WI38 (cell line): Measurements from ENCODE around the gene TP63.

Experiments
- H3K4me3 ChIP-seq: 2 replicates; pipeline ENCODE4 v1.5.1; 2011; ENCODE audit warnings: low read depth, mild to moderate bottlenecking, control low read depth, low read length
- TF ChIP-seq, protein P1 (sequence below): IDR thresholded peaks from 2 replicates; pipeline ENCODE4 v1.5.1; 2012; ENCODE audit warnings: low read depth, mild to moderate bottlenecking, control low read depth, low read length

TP63 gene

DNA sequence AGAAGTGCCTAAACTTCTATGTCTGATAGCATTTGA, at the start of gene TP63:
TSS of gene TP63 (plus strand) at position 17 of the 36 bp plus-strand sequence. CDS start 127 bp downstream, outside the sequence.
- TF ChIP-seq, protein P1, sequence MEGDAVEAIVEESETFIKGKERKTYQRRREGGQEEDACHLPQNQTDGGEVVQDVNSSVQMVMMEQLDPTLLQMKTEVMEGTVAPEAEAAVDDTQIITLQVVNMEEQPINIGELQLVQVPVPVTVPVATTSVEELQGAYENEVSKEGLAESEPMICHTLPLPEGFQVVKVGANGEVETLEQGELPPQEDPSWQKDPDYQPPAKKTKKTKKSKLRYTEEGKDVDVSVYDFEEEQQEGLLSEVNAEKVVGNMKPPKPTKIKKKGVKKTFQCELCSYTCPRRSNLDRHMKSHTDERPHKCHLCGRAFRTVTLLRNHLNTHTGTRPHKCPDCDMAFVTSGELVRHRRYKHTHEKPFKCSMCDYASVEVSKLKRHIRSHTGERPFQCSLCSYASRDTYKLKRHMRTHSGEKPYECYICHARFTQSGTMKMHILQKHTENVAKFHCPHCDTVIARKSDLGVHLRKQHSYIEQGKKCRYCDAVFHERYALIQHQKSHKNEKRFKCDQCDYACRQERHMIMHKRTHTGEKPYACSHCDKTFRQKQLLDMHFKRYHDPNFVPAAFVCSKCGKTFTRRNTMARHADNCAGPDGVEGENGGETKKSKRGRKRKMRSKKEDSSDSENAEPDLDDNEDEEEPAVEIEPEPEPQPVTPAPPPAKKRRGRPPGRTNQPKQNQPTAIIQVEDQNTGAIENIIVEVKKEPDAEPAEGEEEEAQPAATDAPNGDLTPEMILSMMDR = no peak
- no peak within 1 kb of the TSS for H3K4me3 ChIP-seq

DNA sequence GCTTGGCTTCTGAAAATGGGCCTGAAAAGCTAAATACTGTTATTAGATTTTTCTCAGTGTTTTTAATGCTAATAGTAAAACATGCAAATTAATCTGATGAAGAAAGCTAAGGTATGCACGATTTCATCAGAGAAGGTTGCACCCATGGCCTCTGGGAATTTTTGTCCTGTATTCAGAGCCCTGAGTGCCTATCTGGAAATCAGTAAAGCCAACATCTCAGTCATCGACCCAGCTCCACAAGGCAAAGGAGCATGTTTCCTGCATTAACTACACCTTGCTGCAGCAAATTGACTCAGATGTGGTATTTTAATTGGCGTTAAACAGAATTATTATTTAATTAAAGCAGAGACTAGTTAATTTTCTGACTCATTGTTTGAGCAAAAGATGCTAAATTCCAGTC, 49.0 kb upstream of the TP63 start:
- TF ChIP-seq, protein P1 = no peak
- H3K4me3 ChIP-seq = no peak overlapping the region

DNA sequence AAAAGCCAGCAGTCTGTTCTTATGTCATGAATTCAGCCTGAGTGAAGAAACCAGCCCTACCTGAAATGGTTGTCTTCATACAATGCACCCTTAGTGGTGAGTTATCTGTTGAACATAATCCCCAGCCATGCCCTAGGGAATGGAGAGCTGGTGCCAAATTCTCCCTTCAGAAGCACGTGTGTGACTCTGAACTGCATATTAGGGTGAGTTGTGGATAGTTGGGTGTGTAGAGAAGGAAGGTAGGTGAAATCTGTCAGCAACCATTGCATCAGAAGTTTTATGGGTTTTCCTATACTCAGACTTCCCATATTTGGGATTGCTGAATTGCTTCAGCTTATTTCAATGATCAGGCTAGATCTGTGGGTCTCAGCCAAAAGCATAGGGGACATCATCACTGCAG, 46.5 kb upstream of the TP63 start:
- no peak overlapping the region for H3K4me3 ChIP-seq
- TF ChIP-seq, protein P1 = no peak

DNA sequence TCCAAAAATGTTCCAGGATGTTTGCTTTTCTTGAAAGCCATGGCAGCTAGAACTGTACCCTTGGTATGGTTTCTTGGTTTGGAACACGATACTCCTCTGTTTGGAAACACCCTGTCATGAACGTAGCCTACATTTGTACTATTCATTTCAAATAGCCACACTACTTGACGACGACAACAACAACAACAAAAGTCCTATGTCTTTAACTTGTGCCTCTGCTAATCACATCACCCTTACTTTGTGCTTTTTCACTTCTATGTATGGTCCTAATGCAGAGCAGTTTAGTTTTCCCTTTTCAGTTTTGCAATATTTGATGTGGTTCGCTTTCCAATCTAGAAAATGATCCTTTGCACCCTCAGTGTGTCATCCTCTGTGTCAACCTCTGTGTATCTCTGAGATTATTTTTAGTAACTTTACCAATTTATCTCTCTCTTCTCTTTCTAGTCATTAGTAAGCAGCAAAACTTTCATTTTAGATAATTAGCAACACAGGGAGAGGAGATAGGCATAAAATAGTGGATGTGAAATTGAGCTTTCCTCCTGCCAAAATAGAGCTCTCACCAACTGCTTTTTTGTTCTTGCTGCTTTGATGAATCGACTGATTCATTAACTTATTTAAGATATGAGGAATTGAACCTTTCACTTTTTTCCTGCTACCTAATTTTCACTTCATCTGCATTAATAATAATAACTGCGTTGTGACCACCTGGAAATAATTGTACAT, 44.1 kb upstream of the TP63 start:
- TF ChIP-seq, protein P1 = no peak
- H3K4me3 ChIP-seq = no peak overlapping the region

DNA sequence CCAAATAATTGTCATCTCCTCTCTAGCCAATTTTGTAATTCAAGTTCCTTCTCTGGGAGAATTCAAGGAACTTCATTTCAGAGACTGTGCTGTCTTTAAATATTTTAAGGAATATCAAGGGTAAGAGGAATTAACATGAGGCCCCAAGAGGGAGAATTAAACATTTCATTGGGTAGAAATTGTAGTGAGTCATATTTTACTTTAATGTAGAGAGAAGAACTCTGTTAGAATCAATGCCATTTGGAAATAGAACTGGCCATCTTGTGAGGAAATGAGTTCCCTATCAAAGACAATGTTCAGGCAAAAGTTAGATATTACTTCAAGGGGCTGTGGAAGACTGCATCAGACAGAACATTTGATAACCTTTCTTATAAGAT, 43.5 kb upstream of the TP63 start:
- no peak overlapping the region for H3K4me3 ChIP-seq
- TF ChIP-seq, protein P1 = no peak

DNA sequence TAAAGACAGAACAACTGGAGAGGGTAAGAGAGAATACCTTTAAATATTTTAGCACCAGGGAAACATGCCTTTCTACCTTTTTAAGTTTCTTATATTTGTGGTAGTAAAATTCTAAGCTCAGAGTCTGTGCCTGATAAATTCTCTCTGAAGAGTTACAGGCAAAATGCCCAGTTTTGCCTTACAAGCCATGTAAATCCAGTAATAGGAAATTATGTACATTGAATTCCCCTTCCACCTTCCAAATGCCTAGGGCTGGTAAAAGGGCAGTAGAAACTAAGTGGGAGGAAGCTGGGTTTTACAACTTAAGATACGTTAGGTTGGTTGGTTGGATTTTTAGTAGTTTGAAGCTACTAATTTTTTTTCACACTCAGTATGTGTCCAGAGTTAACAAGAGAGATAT, 43.1 kb upstream of the TP63 start:
- TF ChIP-seq, protein P1 = no peak
- H3K4me3 ChIP-seq = no peak overlapping the region

DNA sequence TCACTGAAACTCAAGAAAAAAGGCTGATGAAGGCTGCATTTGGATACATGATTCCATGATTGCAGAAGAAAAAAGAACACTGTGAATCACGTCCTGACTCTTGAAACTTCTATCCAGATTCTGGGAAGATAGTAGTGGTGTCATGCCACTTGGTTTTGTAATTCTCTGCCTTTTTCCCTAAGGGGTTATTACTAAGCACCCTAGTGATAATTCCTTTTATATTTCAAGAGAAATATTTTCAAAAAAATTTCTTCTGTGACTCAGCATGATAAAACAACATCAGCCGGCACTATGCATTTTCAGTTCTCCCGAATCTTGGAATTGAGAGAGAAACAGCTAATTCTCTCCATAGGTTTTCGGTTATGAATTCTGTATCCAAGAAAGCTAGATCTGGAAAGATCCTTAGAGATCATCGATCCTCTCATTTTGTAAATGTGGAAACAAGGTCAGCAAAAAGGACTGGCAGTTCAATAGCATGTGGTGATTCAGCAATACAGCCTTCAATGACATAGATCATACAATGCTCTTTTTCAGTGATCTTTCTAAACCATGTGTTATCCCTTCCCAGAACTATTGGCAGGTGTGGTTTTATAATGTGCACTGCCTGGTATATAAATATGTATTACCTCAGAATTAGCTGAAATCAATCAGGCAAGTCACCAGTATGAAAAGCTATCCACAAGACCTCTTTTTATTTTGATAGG, 42.6 kb upstream of the TP63 start:
- TF ChIP-seq, protein P1 = no peak
- H3K4me3 ChIP-seq = no peak overlapping the region
